ENCODE results near the gene CNIH3. TPM values are rescaled to one million over a fixed set of nuclear protein-coding genes. Genes with fewer than 3 reads are reported as not detected.

Gene CNIH3
- total RNA-seq, 1 experiment from 2014 or later, result 4.2 TPM

GRCh38 chr1:224768971-224769370 lies 152.9 kb downstream of the CNIH3 start:
- Histone ChIP-seq H3K79me1 (ENCODE audit: insufficient read depth, low read depth, low read length, poor library complexity, severe bottlenecking) (no peaks in the 10 kb centered on the region), H4K20me1 (ENCODE audit: control insufficient read depth, insufficient read depth, insufficient read length) (no peaks in the 10 kb centered on the region), H3K23me2 (ENCODE audit: insufficient read length, low read depth, low read length, poor library complexity, severe bottlenecking) (no peaks in the 10 kb centered on the region), H3K23ac (ENCODE audit: insufficient read length, low read depth, low read length) (no peak overlapping the region), H3K9me3 (ENCODE audit: control insufficient read depth, low read depth, low read length) (no peaks in the 10 kb centered on the region), H3K79me2 (ENCODE audit: insufficient read depth, low read length) (no peaks in the 10 kb centered on the region), H4K8ac (replicated peaks; ENCODE audit: insufficient read length, low read depth, low read length) (no peak overlapping the region), H4K5ac (ENCODE audit: insufficient read length, low read depth, low read length) (no peak overlapping the region), H2AK5ac (ENCODE audit: insufficient read length, low read length) (no peak overlapping the region), H3K4me2 (ENCODE audit: insufficient read depth, insufficient read length, low read length) (no peak overlapping the region), H3K14ac (ENCODE audit: insufficient read depth, low read length) (no peak overlapping the region), H3K27ac (ENCODE audit: insufficient read length, low read depth, low read length) (no peak overlapping the region), H3K56ac (ENCODE audit: insufficient read length, low read depth, low read length) (no peak overlapping the region), H2BK5ac (ENCODE audit: insufficient read length, low read length) (no peak overlapping the region), H2AFZ (ENCODE audit: low read length) (no peak overlapping the region), H3K27me3 (ENCODE audit: insufficient read depth, low read length) (no peaks in the 10 kb centered on the region), H2BK20ac (ENCODE audit: low read depth, low read length, poor library complexity, severe bottlenecking) (no peak overlapping the region), H2BK12ac (ENCODE audit: insufficient read length, low read depth, low read length) (no peak overlapping the region), H3K9ac (ENCODE audit: extremely low read depth, insufficient read length, low read length) (no peak overlapping the region), H3T11ph (ENCODE audit: low read length) (no peak overlapping the region), H2BK120ac (ENCODE audit: low read depth, low read length, poor library complexity, severe bottlenecking) (no peak overlapping the region), H4K91ac (ENCODE audit: insufficient read length, low read depth, low read length) (no peak overlapping the region), H3K4ac (ENCODE audit: low read depth, low read length) (no peak overlapping the region), H3K4me1 (ENCODE audit: insufficient read depth, low read length) (no peaks in the 10 kb centered on the region; the same call in 1 of the 2 replicates), H3K18ac (ENCODE audit: insufficient read length, low read depth, low read length) (no peak overlapping the region), H2BK15ac (ENCODE audit: low read depth, low read length) (no peak overlapping the region)
- TF ChIP-seq, protein P1, sequence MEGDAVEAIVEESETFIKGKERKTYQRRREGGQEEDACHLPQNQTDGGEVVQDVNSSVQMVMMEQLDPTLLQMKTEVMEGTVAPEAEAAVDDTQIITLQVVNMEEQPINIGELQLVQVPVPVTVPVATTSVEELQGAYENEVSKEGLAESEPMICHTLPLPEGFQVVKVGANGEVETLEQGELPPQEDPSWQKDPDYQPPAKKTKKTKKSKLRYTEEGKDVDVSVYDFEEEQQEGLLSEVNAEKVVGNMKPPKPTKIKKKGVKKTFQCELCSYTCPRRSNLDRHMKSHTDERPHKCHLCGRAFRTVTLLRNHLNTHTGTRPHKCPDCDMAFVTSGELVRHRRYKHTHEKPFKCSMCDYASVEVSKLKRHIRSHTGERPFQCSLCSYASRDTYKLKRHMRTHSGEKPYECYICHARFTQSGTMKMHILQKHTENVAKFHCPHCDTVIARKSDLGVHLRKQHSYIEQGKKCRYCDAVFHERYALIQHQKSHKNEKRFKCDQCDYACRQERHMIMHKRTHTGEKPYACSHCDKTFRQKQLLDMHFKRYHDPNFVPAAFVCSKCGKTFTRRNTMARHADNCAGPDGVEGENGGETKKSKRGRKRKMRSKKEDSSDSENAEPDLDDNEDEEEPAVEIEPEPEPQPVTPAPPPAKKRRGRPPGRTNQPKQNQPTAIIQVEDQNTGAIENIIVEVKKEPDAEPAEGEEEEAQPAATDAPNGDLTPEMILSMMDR (conservative IDR thresholded peaks at IDR 0.05), result no peak
- no CpG with 5 or more reads among the region's 6 CpGs for WGBS (ENCODE audit: extremely low coverage, insufficient read length, low lambda C conversion rate)
- no peak for DNase-seq
- H3K27ac Mint-ChIP-seq, result no peak overlapping the region
- no peak overlapping the region for H3K4me3 Mint-ChIP-seq
- no peaks in the 10 kb centered on the region; a peak in 1 of 5 replicates for H3K9me3 Mint-ChIP-seq
- no peaks in the 10 kb centered on the region for H3K36me3 Mint-ChIP-seq (ENCODE audit: insufficient read depth in 1 of 3, low read depth in 3 of 3)
- H3K4me1 Mint-ChIP-seq, result peaks cover 31 to 40% of the 10 kb centered on the region in 2 experiments
- peaks cover 4% of the 10 kb centered on the region for H3K27me3 Mint-ChIP-seq (ENCODE audit: low read depth)
